ENCODE measurements around the gene ASTL.
"Not testable (repeated sequence)": the region's sequence is repeated elsewhere in the genome, so short reads cannot be mapped to it uniquely, and the experiment has no call there.

The ASTL gene

DNA sequence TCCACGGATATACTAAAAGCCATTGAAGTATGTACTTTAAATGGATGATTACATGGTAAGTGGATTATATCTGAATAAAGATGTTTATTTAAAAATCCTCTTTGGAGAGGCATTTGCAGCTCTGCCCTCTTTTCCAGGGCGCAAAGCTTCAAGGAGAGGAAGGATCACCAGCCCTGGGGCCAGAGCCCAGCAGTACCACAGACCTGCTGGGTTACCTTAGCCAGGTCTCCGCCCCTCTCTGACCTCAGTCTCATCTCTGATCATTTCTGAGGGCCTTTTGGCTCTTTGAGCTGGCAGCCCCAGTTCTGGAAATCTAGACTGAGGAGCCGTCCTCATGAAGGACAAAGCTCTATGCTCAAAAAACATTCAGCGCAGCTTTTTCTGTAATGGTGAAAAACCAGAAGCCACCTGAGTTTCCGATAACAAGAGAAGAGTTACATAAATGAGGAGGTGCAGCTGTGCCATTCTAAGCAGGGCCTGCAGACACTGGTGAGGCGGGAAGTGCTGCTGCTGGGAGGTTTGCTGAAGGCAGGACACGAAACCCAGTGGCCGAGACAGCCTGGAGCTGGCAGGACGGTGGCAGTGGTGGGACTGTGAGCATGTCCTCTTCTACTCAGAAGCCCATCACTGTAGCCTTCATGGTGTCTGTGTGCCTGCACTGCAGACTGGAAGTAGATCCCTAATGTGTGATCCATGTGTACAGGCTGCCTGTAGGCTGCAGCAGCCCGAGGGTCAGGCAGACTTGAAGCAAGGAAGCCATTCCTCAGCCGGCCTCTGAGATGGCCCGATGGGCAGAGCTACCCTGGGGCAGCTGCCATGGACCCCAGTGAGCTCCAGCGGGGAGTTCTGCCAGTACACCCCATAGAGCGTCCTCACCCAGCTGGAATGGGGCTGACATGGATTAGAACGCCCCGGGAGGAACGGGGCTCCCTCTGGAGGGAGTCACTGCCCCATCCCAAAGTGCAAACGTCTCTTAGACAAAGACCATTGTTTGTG, 49.7 kb downstream of the ASTL start:
- Histone ChIP-seq H3K27me3 (ENCODE audit: insufficient read depth, insufficient read length) (no peaks in the 10 kb centered on the region), H3K9ac (ENCODE audit: insufficient read length, low read depth) (no peak overlapping the region), H3K4me3 (ENCODE audit: insufficient read length, low read depth) (no peak overlapping the region), H3K9me3 (ENCODE audit: insufficient read depth, low read length) (peaks cover 21% of the 10 kb centered on the region), H3K36me3 (ENCODE audit: insufficient read depth, insufficient read length, low read length) (no peaks in the 10 kb centered on the region), H3K4me1 (ENCODE audit: insufficient read depth, insufficient read length) (peaks cover 28% of the 10 kb centered on the region)
- DNase-seq (ENCODE audit: low read depth, low spot score), result no peak
- TF ChIP-seq ZNF274 (IDR thresholded peaks at IDR 0.05; ENCODE audit: low read depth, low read length), result no peak
- TF ChIP-seq SUZ12 (IDR thresholded peaks at IDR 0.05; ENCODE audit: extremely low read depth, insufficient read depth, insufficient read length), result no peak
- no peak for TF ChIP-seq YY1 (IDR thresholded peaks at IDR 0.05; ENCODE audit: insufficient read depth, insufficient read length)

DNA sequence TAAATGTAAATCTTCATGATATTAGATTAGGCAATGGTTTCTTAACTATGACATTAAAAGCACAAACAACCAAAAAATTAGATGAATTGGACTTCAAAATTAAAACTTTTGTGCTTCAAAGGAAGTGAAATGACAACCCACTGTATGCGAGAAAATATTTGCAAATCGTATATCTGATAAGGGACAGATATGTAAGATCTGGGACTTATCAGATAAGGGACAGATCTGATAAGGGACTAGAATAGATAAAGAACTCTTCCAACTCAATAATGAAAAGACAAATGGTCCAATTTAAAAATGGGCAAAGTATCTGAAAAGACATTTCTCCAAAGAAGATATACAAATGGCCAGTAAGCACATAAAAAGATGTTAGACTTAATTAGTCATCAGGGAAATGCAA, 51.2 kb downstream of the ASTL start:
- no peak overlapping the region for H3K4me3 ChIP-seq (ENCODE audit: insufficient read length, low read depth)
- DNase-seq (ENCODE audit: low read depth, low spot score), result no peak
- H3K4me1 ChIP-seq (ENCODE audit: insufficient read depth, insufficient read length), result peaks cover 24% of the 10 kb centered on the region
- H3K27me3 ChIP-seq (ENCODE audit: insufficient read depth, insufficient read length), result no peaks in the 10 kb centered on the region
- H3K9me3 ChIP-seq (ENCODE audit: insufficient read depth, low read length), result peaks cover 9% of the 10 kb centered on the region
- no peaks in the 10 kb centered on the region for H3K36me3 ChIP-seq (ENCODE audit: insufficient read depth, insufficient read length, low read length)
- TF ChIP-seq ZNF274 (IDR thresholded peaks at IDR 0.05; ENCODE audit: low read depth, low read length) (no peak), YY1 (IDR thresholded peaks at IDR 0.05; ENCODE audit: insufficient read depth, insufficient read length) (no peak), SUZ12 (IDR thresholded peaks at IDR 0.05; ENCODE audit: extremely low read depth, insufficient read depth, insufficient read length) (no peak)
- H3K9ac ChIP-seq (ENCODE audit: insufficient read length, low read depth), result no peak overlapping the region

DNA sequence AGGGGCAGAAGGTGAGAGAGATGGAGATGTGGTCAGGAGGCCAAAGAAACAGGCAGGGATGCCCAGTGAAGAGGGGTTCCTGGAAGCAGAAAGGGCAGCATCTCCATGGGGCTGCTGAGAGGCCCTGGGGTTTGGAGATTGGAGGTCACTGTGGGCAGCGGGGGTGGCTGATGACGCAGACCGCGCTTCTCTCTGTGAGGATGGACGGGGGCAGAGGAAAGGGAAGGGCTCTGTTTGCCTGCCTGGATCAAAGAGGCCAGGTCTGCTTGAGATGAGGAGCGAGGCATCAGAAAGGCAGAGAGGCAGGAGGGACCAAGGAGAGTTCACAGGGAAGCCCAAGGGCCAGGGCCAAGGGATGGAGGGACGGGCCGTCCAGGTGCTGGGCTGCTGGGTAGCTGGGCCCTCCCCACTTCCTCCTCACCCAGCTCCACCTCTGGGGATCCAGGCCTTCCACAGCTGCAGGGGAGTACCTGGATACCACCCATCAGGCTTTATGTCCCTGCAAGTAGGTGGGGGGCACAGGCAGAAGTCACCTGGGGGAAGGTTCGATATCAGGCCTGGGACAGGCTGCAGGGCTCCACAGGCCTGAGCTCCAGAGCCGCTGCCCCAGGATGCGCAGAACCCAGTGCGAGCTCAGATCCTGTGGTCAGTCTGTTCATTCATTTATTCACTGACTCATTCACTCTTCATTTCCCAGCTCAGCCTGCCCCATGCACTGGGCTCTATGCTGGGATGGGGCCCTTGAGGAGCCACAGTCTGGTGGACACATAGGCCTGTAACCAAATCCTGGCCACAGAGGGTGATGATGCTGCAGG, 52.6 kb downstream of the ASTL start:
- H3K4me3 ChIP-seq (ENCODE audit: insufficient read length, low read depth), result no peak overlapping the region
- no peaks in the 10 kb centered on the region for H3K27me3 ChIP-seq (ENCODE audit: insufficient read depth, insufficient read length)
- H3K9ac ChIP-seq (ENCODE audit: insufficient read length, low read depth), result no peak overlapping the region
- H3K4me1 ChIP-seq (ENCODE audit: insufficient read depth, insufficient read length), result peaks cover 11% of the 10 kb centered on the region
- H3K36me3 ChIP-seq (ENCODE audit: insufficient read depth, insufficient read length, low read length), result no peaks in the 10 kb centered on the region
- no peak for DNase-seq (ENCODE audit: low read depth, low spot score)
- TF ChIP-seq SUZ12 (IDR thresholded peaks at IDR 0.05; ENCODE audit: extremely low read depth, insufficient read depth, insufficient read length) (no peak), ZNF274 (IDR thresholded peaks at IDR 0.05; ENCODE audit: low read depth, low read length) (no peak), YY1 (IDR thresholded peaks at IDR 0.05; ENCODE audit: insufficient read depth, insufficient read length) (no peak)
- H3K9me3 ChIP-seq (ENCODE audit: insufficient read depth, low read length), result peaks cover 16% of the 10 kb centered on the region

DNA sequence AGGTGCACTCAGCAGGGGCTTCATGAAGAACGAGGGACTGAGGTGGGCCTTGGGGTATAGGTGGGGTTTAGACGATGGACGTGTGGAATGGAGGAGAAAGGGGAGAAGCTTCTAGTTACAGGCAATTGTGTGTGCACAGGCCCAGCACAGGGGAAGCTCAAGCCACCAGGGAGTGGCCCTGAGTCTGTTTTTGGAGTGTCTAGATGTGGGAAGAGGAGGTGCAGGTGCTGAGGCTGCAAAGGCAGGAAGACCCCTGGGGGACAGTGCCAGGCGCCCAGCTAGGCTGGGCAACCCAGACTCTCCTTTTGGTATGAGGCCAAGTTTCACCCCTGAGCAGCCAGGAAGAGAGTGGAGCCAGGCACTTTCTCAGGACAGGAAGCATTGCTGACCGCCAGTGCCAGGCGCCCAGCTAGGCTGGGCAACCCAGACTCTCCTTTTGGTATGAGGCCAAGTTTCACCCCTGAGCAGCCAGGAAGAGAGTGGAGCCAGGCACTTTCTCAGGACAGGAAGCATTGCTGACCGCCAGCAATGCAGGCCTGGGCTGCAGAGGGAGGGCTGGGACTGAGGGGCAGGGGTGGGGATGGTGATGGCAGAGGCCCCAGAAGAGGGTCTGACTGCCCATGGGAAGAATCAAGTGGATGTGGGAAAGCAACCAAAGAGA, 53.3 kb downstream of the ASTL start:
- not testable (repeated sequence) for H3K36me3 ChIP-seq (ENCODE audit: insufficient read depth, insufficient read length, low read length); H3K4me3 ChIP-seq (ENCODE audit: insufficient read length, low read depth); DNase-seq (ENCODE audit: low read depth, low spot score); H3K27me3 ChIP-seq (ENCODE audit: insufficient read depth, insufficient read length); H3K9ac ChIP-seq (ENCODE audit: insufficient read length, low read depth)
- peaks cover 16% of the 10 kb centered on the region for H3K9me3 ChIP-seq (ENCODE audit: insufficient read depth, low read length)
- H3K4me1 ChIP-seq (ENCODE audit: insufficient read depth, insufficient read length), result peaks cover 10% of the 10 kb centered on the region

DNA sequence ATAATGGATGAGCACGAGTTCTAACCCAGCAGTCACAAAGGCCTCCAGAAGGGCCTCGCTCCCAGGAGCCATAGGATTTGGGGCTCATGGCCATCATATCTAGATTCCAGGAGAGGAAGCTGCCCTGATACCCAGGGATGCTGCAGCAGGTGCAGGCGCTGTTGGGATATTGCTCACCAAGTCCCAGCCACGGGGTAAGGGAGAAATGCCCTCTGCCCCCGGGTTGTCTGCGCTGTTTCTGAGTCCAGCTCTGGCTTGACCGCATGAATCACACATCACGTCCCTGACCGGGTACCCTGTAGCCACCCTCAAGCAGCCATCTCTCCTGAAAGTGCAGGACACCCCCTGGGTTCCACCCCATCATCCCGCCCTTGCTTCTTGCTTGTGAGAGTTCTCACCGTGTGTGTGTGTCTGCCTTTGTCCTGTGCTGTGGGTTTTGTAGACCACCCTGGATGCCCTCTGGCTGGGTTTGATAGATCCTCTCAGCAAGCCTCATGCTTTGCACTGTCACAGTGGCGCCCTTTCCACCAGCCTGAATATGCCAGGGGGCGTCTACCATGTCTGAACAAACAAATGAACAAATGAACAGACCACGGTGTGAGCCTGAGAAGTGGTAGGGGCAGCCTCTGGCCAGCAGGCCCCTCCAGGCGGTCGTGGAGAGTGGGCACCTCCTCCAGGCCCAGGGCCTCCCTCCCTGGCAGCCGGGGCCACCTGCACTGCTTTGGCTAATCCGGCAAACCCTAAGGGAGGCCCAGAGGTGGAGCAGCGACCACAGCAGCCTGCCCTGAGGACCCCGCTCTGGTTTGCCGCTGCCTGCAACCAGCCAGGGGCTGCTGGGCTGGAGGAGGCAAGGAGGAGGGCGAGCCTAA, 54.1 kb downstream of the ASTL start:
- Histone ChIP-seq H3K9ac (ENCODE audit: insufficient read length, low read depth) (no peak overlapping the region), H3K4me3 (ENCODE audit: insufficient read length, low read depth) (no peak overlapping the region), H3K36me3 (ENCODE audit: insufficient read depth, insufficient read length, low read length) (no peaks in the 10 kb centered on the region), H3K27me3 (ENCODE audit: insufficient read depth, insufficient read length) (no peaks in the 10 kb centered on the region), H3K9me3 (ENCODE audit: insufficient read depth, low read length) (peaks cover 16% of the 10 kb centered on the region), H3K4me1 (ENCODE audit: insufficient read depth, insufficient read length) (peaks cover 4% of the 10 kb centered on the region)
- DNase-seq (ENCODE audit: low read depth, low spot score), result no peak
- TF ChIP-seq ZNF274 (IDR thresholded peaks at IDR 0.05; ENCODE audit: low read depth, low read length) (no peak), YY1 (IDR thresholded peaks at IDR 0.05; ENCODE audit: insufficient read depth, insufficient read length) (no peak), SUZ12 (IDR thresholded peaks at IDR 0.05; ENCODE audit: extremely low read depth, insufficient read depth, insufficient read length) (no peak)

DNA sequence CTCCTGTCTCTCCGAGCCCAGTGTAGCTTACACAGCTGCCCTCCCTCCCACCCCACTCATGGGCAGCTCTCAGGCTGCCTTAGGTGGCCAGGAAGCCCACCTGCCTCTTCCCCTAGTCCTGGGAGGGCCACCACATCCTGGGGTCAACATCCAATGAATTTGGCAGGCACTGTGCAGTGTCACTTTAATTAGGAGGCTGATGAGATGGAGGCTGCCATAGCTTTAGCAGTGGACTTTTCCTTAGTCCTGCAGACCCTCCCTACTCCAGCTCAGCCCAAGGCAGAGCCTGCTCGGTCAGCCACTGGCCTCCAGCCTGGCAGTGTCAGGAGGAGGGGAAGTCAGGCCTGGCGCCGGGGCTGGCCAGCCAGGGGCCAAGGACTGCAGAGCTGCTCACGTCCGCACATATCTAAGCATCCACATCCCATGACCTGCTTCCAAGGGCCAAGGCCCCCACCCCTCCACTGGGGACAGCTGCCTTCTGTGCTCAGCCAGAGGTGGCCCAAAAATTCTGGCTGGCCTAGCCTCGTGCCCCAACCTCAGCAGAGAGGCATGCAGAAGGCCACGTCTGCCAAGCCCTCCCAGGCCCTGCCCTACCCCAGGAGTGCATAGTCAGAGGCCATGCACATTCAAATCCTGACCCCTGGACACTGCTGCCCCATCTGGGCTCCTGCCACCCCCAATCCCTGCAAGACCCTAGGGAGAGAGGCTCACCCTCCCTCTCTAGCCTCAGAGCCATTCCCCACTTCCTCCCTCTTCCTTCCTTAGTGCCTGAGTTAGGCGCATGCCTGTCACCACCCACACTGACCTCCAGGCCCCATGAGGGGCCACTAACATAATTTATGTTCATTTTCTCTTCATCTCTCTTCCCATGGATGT, 55.0 kb downstream of the ASTL start:
- no peak for DNase-seq (ENCODE audit: low read depth, low spot score)
- no peak overlapping the region for H3K4me3 ChIP-seq (ENCODE audit: insufficient read length, low read depth)
- H3K9me3 ChIP-seq (ENCODE audit: insufficient read depth, low read length), result peaks cover 16% of the 10 kb centered on the region
- H3K36me3 ChIP-seq (ENCODE audit: insufficient read depth, insufficient read length, low read length), result no peaks in the 10 kb centered on the region
- H3K4me1 ChIP-seq (ENCODE audit: insufficient read depth, insufficient read length), result no peaks in the 10 kb centered on the region
- no peak for TF ChIP-seq ZNF274 (IDR thresholded peaks at IDR 0.05; ENCODE audit: low read depth, low read length)
- TF ChIP-seq YY1 (IDR thresholded peaks at IDR 0.05; ENCODE audit: insufficient read depth, insufficient read length), result no peak
- no peak for TF ChIP-seq SUZ12 (IDR thresholded peaks at IDR 0.05; ENCODE audit: extremely low read depth, insufficient read depth, insufficient read length)
- no peaks in the 10 kb centered on the region for H3K27me3 ChIP-seq (ENCODE audit: insufficient read depth, insufficient read length)
- H3K9ac ChIP-seq (ENCODE audit: insufficient read length, low read depth), result no peak overlapping the region

All from NT2/D1 (cell line).